Nephron progenitor cell (in vitro differentiated cells): ENCODE data around the gene NCL.

Experiments
- DNase-seq: peaks from one replicate; pipeline ENCODE4 v3.0.0; 2021
- H3K27ac Mint-ChIP-seq: 2 replicates; pipeline ENCODE4 v1.8.0; 2021; ENCODE audit warnings: mild to moderate bottlenecking, moderate library complexity, mixed read lengths
- H3K27me3 Mint-ChIP-seq: 2 replicates; pipeline ENCODE4 v1.8.0; 2021; ENCODE audit warnings: mild to moderate bottlenecking, low read depth, mixed read lengths; ENCODE audit not compliant: poor library complexity
- H3K36me3 Mint-ChIP-seq: 2 replicates; pipeline ENCODE4 v1.8.0; 2021; ENCODE audit warnings: low read depth, mixed read lengths
- H3K4me1 Mint-ChIP-seq: 2 replicates; pipeline ENCODE4 v1.8.0; 2021; ENCODE audit warnings: mixed read lengths
- H3K4me3 Mint-ChIP-seq: 2 replicates; pipeline ENCODE4 v1.8.0; 2021; ENCODE audit warnings: mild to moderate bottlenecking, moderate library complexity, mixed read lengths
- H3K9me3 Mint-ChIP-seq: 2 replicates; pipeline ENCODE4 v1.8.0; 2021; ENCODE audit warnings: mild to moderate bottlenecking, moderate library complexity, mixed read lengths
- TF ChIP-seq, protein P1 (sequence below): fragments of 200-600 bp; sonication (generic); IDR thresholded peaks from 2 replicates; pipeline ENCODE4 v1.5.0; 2021; ENCODE audit warnings: antibody characterized with exemption

The NCL gene

DNA sequence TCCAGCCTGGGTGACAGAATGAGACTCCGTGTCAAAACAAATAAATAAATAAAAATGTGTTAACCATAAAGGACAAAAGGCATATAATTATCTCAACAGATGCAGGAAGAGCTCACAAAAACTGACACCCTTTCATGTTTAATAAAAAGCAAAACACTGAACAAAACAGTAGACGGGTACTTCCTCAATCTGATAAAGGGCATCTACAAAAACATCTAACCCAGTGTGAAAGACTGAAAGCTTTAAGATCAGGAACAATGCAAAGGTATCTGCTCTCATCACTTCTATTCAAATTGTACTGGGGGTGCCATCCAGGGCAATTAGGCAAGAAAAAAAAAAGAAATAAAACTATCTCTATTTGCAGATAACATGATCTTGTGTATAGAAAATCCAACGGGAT is 11.7 kb upstream of the NCL start:
- TF ChIP-seq, protein P1, sequence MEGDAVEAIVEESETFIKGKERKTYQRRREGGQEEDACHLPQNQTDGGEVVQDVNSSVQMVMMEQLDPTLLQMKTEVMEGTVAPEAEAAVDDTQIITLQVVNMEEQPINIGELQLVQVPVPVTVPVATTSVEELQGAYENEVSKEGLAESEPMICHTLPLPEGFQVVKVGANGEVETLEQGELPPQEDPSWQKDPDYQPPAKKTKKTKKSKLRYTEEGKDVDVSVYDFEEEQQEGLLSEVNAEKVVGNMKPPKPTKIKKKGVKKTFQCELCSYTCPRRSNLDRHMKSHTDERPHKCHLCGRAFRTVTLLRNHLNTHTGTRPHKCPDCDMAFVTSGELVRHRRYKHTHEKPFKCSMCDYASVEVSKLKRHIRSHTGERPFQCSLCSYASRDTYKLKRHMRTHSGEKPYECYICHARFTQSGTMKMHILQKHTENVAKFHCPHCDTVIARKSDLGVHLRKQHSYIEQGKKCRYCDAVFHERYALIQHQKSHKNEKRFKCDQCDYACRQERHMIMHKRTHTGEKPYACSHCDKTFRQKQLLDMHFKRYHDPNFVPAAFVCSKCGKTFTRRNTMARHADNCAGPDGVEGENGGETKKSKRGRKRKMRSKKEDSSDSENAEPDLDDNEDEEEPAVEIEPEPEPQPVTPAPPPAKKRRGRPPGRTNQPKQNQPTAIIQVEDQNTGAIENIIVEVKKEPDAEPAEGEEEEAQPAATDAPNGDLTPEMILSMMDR: no peak
- H3K36me3 Mint-ChIP-seq: no peaks in the 10 kb centered on the region
- H3K27me3 Mint-ChIP-seq: peaks cover 15% of the 10 kb centered on the region
- no peaks in the 10 kb centered on the region for H3K9me3 Mint-ChIP-seq
- H3K27ac Mint-ChIP-seq: no peak overlapping the region
- peaks cover 18% of the 10 kb centered on the region for H3K4me1 Mint-ChIP-seq
- H3K4me3 Mint-ChIP-seq: no peak overlapping the region
- DNase-seq: no peak

DNA sequence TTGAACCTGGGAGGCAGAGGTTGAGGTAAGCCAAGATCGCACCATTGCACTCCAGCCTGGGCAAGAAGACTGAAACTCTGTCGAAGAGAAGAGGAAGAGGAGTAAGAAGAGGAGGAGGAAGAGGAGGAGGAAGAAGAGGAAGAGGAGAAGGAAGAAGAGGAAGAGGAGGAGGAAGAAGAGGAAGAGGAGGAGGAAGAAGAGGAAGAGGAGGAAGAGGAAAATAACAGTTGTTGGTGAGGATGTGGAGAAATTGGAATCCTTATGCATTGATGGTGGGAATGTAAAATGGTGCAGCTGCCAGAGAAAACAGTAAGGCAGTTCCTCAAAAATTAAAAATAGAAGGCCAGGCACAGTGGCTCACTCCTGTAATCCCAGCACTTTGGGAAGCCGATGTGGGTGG is 8.5 kb upstream of the NCL start:
- TF ChIP-seq, protein P1: no peak
- no peak overlapping the region for H3K4me3 Mint-ChIP-seq
- H3K27me3 Mint-ChIP-seq: peaks cover 19% of the 10 kb centered on the region
- H3K36me3 Mint-ChIP-seq: no peaks in the 10 kb centered on the region
- H3K9me3 Mint-ChIP-seq: no peaks in the 10 kb centered on the region
- DNase-seq: no peak
- peak overlapping the region; percentile 64 for H3K27ac Mint-ChIP-seq
- H3K4me1 Mint-ChIP-seq: peaks cover 23% of the 10 kb centered on the region

DNA sequence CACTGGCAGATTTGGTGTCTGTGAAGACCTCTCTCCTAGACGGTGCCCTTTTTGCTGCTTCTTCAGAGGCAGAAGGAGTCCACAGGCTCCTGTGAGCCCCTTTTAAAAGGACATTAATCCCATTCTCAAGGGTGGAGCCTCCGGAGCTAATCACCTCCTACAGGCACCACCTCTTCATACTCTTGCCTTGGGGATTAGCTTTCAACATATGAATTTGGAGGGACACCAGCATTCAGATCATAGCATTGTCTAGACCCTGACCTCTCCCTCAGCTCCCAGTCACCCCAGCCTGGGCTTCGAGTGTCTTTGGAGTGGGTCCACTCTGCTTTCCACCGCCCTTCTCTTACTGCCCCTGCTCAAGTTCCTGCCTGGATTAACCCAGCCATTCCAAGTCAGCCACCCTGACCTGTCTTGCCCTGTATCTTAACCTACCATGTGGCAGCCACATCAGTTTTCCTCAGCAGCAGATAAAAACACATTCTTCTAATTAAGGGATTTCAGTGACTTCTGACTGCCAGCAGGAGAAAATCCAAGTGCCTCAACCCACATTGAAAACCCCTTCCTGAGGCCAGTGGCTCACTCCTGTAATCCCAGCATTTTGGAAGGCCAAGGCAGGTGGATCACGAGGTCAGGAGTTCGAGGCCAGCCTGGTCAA is 6.1 kb upstream of the NCL start:
- no peaks in the 10 kb centered on the region for H3K9me3 Mint-ChIP-seq
- no peak for DNase-seq

DNA sequence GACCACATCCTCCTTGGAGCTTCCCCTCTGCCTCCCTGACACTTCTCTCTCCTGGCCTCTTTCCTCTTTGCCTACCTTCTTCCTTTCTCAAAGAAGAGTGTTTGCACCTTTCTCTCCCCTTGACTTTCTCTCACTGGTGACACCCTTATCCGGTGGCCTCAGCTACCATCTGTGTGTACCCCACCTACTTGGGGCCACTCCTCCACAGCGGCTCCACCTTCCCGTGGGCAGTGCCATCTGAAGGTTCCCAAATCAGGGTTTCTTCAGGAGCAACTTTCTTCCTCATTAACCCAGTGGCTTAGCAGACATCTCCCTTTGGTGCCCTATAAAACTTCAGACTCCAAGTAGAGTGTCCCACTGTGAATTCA is 5.3 kb upstream of the NCL start:
- TF ChIP-seq, protein P1: no peak
- DNase-seq: no peak
- Mint-ChIP-seq H3K27me3 (peaks cover 14% of the 10 kb centered on the region), H3K4me1 (peaks cover 42% of the 10 kb centered on the region), H3K9me3 (no peaks in the 10 kb centered on the region), H3K4me3 (no peak overlapping the region), H3K36me3 (no peaks in the 10 kb centered on the region), H3K27ac (no peak overlapping the region)

More for the DNA sequence above, 6.1 kb upstream of the NCL start:
- TF ChIP-seq, protein P1: no peak
- peaks cover 39% of the 10 kb centered on the region for H3K4me1 Mint-ChIP-seq
- H3K4me3 Mint-ChIP-seq: no peak overlapping the region
- no peak overlapping the region for H3K27ac Mint-ChIP-seq
- H3K36me3 Mint-ChIP-seq: no peaks in the 10 kb centered on the region
- peaks cover 14% of the 10 kb centered on the region for H3K27me3 Mint-ChIP-seq

DNA sequence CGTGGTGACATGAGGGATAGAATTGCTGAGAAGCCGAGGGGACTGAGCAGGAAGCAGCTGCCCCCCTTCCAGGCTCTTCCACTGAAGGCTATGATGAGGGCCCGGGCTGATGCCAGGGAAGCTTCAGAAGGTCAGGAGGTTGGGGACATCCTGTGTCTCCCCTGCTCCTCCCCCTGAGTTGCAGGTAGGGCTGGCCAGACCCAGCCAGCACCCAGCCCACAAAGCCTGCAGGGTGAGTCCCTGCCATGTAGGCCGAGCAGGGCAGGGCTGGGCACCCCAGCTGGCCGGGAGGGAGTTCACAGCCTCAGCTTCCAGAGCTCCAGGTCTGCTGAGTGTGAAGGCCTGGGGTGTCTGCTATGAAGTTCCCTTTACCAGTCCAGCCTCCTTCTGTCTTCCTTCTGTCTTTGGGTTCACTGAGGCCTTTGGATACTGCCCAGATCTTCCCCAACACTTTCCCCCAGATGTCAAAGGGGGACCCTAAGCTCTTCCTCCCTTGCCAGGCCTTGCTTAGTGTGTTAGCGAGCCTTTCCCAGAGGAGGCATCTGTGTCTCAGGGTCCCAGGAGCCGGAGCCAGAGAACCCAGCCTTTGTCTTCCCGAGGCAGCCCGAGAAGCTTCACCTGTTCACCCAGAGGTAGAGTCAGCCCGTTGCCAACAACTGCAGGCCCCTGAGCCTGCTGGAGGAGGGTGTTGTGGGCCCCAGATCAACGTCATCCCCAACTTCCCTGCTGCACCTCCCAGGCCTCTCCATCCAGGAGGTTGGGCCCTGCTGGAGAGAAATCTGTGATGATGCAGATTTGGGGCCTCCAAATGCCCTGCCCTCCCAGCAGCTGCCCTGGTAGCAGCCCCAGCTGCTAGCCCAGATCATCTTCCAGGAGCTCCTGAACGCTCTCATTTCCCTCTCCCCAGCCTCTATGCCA is 3.6 kb upstream of the NCL start:
- H3K27ac Mint-ChIP-seq: peak overlapping the region; percentile 42
- no peaks in the 10 kb centered on the region for H3K9me3 Mint-ChIP-seq
- H3K27me3 Mint-ChIP-seq: peaks cover 13% of the 10 kb centered on the region
- DNase-seq: no peak
- TF ChIP-seq, protein P1: no peak
- H3K36me3 Mint-ChIP-seq: peaks cover 13% of the 10 kb centered on the region
- H3K4me1 Mint-ChIP-seq: peaks cover 55% of the 10 kb centered on the region
- H3K4me3 Mint-ChIP-seq: no peak overlapping the region
